H1 (cell line): ENCODE results near the gene ERCC1. TPM values are rescaled to one million over a fixed set of nuclear protein-coding genes. Genes with fewer than 3 reads are reported as not detected.

Experiments used
- ASH2L ChIP-seq: fragments of 200-600, 300-600 bp; sonication (generic); IDR thresholded peaks from one replicate; pipeline ENCODE4 v1.7.1; 2017; ENCODE audit warnings: low read length
- EZH2 ChIP-seq: fragments of 200-600 bp; sonication (generic); IDR thresholded peaks from 2 replicates; pipeline ENCODE4 v1.7.1; 2012; ENCODE audit warnings: low read depth, mild to moderate bottlenecking, moderate library complexity, low read length, inconsistent platforms; ENCODE audit not compliant: severe bottlenecking
- FOSL1 ChIP-seq: IDR thresholded peaks from 2 replicates; pipeline ENCODE4 v1.6.1; 2011; ENCODE audit warnings: mild to moderate bottlenecking, low read depth, low read length, moderate library complexity; ENCODE audit not compliant: insufficient read depth
- NANOG ChIP-seq: IDR thresholded peaks from 2 replicates; pipeline ENCODE4 v1.6.1; 2011; ENCODE audit warnings: low read length, low read depth, mild to moderate bottlenecking, inconsistent platforms; ENCODE audit not compliant: insufficient read depth, poor library complexity, severe bottlenecking
- SP1 ChIP-seq: IDR thresholded peaks from 2 replicates; pipeline ENCODE4 v1.6.1; 2011; ENCODE audit warnings: low read depth, low read length
- SP4 ChIP-seq: IDR thresholded peaks from 2 replicates; pipeline ENCODE4 v1.6.1; 2012; ENCODE audit warnings: low read length, inconsistent platforms
- TAF1 ChIP-seq: IDR thresholded peaks from 2 replicates; pipeline ENCODE4 v1.6.1; 2011; ENCODE audit warnings: mild to moderate bottlenecking, low read depth, low read length
- polyA plus RNA-seq, 7 experiments: library from polyadenylated mRNA; depleted of rRNA in 3 of 7; stranded (reverse) in 5 of 7; unstranded in 2 of 7; fragments of >200 nt in 5 of 7; fragments of 200-250 nt in 2 of 7; gene quantifications; 1 replicate in 5 of 7; 2 replicates in 1 of 7; 4 replicates in 1 of 7; pipeline versions ENCODE4 v1.2.1 to v1.2.3, GENCODE V29; 2011 to 2013; ENCODE audit warnings: missing spikeins in 2 of 7, mixed read lengths in 2 of 7
- total RNA-seq: library from RNA; stranded (reverse); fragmentation: NEBNext Ultra II Directional; extraction: Animal tissue kit (Norgen Biotek cat#: 25700); gene quantifications from 2 replicates; pipeline ENCODE4 v1.2.1, GENCODE V29; 2021
- TF ChIP-seq, protein P1 (sequence below): fragments of 300-600 bp; sonication (generic); IDR thresholded peaks from 2 replicates; pipeline ENCODE4 v1.7.1; 2012; ENCODE audit warnings: low read length, moderate library complexity, mild to moderate bottlenecking, inconsistent platforms; ENCODE audit not compliant: insufficient replicate concordance

ERCC1 gene
- total and polyA plus RNA-seq, 2 of the 8 experiments (the other 6 are each of a cell fraction or from before 2014, with no cell fraction given): 44.7 to 94.2 TPM

DNA sequence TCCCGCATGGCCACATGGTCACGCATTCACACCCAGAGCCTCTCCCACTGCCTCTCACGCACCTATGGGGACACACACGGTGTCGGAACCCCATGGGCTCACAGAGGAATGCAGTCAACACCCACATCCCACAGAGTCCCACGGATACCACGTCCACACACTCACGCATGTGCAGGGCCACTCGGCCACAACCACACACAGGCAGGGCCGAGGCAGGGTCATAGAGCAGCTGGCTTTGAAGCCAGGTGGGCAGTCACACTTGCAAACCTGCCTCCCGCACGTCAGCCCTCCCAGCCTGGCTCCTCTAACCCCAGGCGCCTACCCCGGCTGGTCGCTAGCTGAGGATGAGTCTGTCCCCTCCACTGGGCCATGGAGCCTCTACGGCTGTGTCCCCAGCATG, 61.4 kb downstream of the ERCC1 start (continued):
- TF ChIP-seq, protein P1, sequence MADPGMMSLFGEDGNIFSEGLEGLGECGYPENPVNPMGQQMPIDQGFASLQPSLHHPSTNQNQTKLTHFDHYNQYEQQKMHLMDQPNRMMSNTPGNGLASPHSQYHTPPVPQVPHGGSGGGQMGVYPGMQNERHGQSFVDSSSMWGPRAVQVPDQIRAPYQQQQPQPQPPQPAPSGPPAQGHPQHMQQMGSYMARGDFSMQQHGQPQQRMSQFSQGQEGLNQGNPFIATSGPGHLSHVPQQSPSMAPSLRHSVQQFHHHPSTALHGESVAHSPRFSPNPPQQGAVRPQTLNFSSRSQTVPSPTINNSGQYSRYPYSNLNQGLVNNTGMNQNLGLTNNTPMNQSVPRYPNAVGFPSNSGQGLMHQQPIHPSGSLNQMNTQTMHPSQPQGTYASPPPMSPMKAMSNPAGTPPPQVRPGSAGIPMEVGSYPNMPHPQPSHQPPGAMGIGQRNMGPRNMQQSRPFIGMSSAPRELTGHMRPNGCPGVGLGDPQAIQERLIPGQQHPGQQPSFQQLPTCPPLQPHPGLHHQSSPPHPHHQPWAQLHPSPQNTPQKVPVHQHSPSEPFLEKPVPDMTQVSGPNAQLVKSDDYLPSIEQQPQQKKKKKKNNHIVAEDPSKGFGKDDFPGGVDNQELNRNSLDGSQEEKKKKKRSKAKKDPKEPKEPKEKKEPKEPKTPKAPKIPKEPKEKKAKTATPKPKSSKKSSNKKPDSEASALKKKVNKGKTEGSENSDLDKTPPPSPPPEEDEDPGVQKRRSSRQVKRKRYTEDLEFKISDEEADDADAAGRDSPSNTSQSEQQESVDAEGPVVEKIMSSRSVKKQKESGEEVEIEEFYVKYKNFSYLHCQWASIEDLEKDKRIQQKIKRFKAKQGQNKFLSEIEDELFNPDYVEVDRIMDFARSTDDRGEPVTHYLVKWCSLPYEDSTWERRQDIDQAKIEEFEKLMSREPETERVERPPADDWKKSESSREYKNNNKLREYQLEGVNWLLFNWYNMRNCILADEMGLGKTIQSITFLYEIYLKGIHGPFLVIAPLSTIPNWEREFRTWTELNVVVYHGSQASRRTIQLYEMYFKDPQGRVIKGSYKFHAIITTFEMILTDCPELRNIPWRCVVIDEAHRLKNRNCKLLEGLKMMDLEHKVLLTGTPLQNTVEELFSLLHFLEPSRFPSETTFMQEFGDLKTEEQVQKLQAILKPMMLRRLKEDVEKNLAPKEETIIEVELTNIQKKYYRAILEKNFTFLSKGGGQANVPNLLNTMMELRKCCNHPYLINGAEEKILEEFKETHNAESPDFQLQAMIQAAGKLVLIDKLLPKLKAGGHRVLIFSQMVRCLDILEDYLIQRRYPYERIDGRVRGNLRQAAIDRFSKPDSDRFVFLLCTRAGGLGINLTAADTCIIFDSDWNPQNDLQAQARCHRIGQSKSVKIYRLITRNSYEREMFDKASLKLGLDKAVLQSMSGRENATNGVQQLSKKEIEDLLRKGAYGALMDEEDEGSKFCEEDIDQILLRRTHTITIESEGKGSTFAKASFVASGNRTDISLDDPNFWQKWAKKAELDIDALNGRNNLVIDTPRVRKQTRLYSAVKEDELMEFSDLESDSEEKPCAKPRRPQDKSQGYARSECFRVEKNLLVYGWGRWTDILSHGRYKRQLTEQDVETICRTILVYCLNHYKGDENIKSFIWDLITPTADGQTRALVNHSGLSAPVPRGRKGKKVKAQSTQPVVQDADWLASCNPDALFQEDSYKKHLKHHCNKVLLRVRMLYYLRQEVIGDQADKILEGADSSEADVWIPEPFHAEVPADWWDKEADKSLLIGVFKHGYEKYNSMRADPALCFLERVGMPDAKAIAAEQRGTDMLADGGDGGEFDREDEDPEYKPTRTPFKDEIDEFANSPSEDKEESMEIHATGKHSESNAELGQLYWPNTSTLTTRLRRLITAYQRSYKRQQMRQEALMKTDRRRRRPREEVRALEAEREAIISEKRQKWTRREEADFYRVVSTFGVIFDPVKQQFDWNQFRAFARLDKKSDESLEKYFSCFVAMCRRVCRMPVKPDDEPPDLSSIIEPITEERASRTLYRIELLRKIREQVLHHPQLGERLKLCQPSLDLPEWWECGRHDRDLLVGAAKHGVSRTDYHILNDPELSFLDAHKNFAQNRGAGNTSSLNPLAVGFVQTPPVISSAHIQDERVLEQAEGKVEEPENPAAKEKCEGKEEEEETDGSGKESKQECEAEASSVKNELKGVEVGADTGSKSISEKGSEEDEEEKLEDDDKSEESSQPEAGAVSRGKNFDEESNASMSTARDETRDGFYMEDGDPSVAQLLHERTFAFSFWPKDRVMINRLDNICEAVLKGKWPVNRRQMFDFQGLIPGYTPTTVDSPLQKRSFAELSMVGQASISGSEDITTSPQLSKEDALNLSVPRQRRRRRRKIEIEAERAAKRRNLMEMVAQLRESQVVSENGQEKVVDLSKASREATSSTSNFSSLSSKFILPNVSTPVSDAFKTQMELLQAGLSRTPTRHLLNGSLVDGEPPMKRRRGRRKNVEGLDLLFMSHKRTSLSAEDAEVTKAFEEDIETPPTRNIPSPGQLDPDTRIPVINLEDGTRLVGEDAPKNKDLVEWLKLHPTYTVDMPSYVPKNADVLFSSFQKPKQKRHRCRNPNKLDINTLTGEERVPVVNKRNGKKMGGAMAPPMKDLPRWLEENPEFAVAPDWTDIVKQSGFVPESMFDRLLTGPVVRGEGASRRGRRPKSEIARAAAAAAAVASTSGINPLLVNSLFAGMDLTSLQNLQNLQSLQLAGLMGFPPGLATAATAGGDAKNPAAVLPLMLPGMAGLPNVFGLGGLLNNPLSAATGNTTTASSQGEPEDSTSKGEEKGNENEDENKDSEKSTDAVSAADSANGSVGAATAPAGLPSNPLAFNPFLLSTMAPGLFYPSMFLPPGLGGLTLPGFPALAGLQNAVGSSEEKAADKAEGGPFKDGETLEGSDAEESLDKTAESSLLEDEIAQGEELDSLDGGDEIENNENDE: no peak
- TF ChIP-seq NANOG (no peak), SP4 (no peak), ASH2L (no peak), FOSL1 (no peak), TAF1 (no peak), EZH2 (no peak), SP1 (no peak)
